IPS-15b (cell line): ENCODE data around the gene TPX2.

Experiments used
- H3K27me3 ChIP-seq: one replicate; pipeline ENCODE4 v1.6.1; 2013; ENCODE audit warnings: low read length; ENCODE audit not compliant: control insufficient read depth, insufficient read depth
- H3K36me3 ChIP-seq: one replicate; pipeline ENCODE4 v1.6.1; 2013; ENCODE audit warnings: low read length; ENCODE audit not compliant: control insufficient read depth, insufficient read depth
- H3K4me1 ChIP-seq: one replicate; pipeline ENCODE4 v1.6.1; 2013; ENCODE audit warnings: mild to moderate bottlenecking, low read length; ENCODE audit not compliant: control insufficient read depth, insufficient read depth
- H3K4me3 ChIP-seq: one replicate; pipeline ENCODE4 v1.5.1; 2013; ENCODE audit warnings: low read depth, low read length
- H3K9ac ChIP-seq: one replicate; pipeline ENCODE4 v1.6.1; 2013; ENCODE audit warnings: low read depth, mild to moderate bottlenecking, low read length
- H3K9me3 ChIP-seq: one replicate; pipeline ENCODE4 v1.6.1; 2013; ENCODE audit warnings: mild to moderate bottlenecking, low read length; ENCODE audit not compliant: control insufficient read depth, insufficient read depth

The TPX2 gene

DNA sequence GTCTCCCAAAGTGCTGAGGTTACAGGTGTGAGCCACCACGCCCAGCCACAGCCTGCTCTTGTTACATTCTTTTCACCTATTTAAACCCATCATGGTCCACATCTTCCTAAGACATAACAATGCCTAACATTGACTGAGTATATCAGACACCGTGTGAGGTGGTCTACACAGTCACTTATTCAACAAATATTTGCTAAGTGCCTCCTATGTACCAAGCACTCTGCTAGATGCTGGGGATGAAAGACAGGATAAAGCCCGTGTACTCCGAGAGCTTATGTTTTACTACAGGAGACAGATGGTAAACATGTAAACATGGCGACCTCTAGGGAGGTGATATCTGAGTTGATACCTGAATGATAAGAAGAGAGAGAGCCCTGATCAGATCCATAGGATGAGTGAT, 29.2 kb upstream of the TPX2 start:
- Histone ChIP-seq H3K36me3 (peaks cover 10% of the 10 kb centered on the region), H3K27me3 (no peaks in the 10 kb centered on the region), H3K9me3 (no peaks in the 10 kb centered on the region), H3K4me3 (no peak overlapping the region), H3K9ac (no peak overlapping the region), H3K4me1 (peaks cover 38% of the 10 kb centered on the region)

DNA sequence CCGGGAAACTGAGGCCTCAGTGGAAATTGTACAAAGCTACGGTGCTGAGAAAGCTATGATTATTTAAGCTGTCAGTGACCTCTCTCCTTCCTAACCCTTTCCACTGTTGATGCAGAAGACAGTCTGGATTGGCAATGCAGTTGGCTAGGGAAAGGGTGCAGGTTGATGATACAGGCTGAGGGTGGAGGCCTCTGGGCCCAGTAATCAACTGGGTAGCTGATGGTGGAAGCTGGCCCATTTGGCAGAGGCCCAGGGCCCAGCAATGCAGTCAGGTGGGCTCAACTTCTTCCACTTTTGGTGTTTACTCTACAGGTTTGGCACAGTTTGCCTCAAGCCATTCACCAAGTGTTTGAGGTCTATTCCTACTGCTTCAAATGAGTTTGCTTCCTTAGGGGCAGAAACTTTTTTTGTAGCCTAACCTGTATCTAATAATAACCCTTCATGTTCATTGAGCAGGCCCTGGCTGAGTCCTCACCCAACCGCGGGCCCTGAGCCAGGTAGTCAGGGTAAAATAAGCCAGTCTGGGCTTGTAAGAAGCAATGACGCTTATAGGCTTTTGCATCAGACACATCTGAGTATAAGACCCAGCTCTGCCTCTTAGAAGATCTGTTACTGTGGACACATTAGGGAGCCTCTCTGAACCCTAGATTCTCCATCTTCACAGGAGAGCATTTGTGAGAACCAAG, 28.5 kb upstream of the TPX2 start:
- Histone ChIP-seq H3K4me1 (peaks cover 37% of the 10 kb centered on the region), H3K36me3 (peaks cover 10% of the 10 kb centered on the region), H3K27me3 (no peaks in the 10 kb centered on the region), H3K4me3 (no peak overlapping the region), H3K9me3 (no peaks in the 10 kb centered on the region), H3K9ac (no peak overlapping the region)

DNA sequence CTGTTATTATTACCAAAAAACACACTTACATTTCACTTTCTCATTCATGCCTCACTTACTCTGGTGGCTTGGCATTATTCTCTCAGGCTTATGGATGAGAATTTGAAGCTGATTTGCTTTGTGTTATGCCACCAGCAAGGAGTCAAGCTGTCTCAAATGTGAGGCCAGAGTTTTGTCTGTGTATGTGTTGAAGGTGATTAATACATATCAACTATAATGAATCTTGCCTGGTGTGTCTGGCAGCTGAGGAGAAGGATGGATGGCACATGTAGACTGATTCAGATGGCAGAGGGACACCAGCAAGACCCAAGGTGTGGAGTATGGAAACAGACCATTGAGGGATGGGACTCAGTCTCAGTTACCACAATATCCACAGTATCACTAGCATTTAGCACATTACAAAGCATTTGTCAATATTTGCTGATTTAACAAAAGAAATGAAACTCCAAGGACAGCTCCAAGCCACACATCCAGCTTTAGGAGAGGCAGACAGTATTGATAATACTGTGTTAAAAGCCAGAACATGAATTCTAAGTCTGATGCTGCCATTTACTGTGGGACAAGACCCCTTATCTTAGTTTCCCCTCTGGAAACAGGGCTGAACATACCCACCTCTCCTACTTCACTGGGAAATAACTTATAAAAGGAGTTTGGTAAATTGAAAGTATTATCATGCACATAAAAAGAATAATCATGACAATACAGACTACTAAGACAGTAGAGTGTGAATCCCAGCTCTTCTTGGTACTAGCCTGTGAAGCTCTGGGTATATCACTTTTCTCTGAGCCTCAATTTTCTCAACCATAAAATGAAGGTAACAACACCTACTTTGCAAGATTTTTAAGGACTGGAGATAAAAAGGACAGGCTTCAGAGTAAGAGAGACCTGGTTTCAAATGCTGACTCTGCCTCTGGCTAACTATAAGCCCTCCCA, 27.6 kb upstream of the TPX2 start:
- Histone ChIP-seq H3K9me3 (no peaks in the 10 kb centered on the region), H3K27me3 (no peaks in the 10 kb centered on the region), H3K4me3 (no peak overlapping the region), H3K4me1 (peaks cover 39% of the 10 kb centered on the region), H3K9ac (no peak overlapping the region), H3K36me3 (peaks cover 10% of the 10 kb centered on the region)

DNA sequence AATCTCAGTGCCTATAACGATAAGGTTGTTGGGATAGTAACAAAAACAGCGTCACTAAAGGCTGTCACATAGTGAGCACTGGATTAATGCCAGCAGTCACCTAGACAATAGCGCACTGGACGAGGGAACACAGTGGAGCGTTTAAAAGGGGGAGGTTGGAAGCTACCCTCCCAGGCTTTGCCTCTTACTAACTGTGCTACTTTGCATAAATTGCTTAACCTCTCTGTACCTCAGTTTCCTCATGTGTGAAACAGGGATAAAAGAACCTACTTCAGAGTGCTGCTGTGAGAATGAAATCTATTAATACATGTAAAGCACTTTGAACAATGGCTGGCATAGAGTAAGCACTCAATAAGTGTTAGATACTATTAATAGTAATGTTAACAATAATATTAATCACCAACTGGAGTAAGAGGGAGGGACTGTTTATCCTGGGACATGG, 27.0 kb upstream of the TPX2 start:
- no peaks in the 10 kb centered on the region for H3K9me3 ChIP-seq
- no peak overlapping the region for H3K9ac ChIP-seq
- H3K36me3 ChIP-seq, result peaks cover 7% of the 10 kb centered on the region
- no peaks in the 10 kb centered on the region for H3K27me3 ChIP-seq
- H3K4me1 ChIP-seq, result peaks cover 45% of the 10 kb centered on the region
- no peak overlapping the region for H3K4me3 ChIP-seq

DNA sequence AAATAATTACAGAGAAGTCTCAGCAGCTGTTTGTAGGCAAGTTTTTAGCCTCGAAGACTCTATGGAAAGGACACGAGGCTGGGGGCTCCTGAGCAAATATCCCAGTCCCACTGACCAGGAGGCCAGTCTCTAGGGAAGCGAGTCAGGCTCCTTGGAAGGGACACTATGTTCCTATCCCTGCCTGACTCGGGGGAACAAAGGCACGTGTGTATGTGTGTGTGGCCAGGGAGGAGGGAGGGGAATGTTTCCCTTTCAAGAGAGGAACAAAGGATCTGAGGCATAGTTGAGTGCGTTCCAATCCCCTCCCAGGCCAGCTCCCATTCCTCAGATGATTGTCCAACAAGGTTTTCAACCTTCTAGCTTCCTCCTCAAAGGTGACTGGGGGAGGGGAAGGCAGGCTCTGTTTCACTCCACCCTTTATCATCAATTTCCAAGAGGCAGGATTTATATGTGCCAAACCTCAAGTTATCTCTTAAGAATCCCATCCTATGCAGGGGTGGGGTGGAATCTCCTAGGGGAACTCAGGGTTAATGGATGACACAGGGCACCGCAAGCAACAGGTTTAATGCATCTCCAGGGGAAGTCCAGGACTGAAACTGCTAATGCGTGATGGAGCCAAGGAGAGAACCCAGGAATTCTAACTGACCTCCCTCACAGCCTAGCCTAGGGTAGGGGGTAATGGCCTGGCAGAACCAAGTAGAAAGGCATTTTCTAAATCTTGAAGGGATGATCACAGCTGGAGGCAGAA, 26.4 kb upstream of the TPX2 start:
- peak overlapping the region; percentile 6 for H3K4me3 ChIP-seq
- peaks cover 48% of the 10 kb centered on the region for H3K4me1 ChIP-seq
- no peaks in the 10 kb centered on the region for H3K27me3 ChIP-seq
- peak overlapping the region; percentile 9 for H3K9ac ChIP-seq
- peaks cover 4% of the 10 kb centered on the region for H3K36me3 ChIP-seq
- no peaks in the 10 kb centered on the region for H3K9me3 ChIP-seq

DNA sequence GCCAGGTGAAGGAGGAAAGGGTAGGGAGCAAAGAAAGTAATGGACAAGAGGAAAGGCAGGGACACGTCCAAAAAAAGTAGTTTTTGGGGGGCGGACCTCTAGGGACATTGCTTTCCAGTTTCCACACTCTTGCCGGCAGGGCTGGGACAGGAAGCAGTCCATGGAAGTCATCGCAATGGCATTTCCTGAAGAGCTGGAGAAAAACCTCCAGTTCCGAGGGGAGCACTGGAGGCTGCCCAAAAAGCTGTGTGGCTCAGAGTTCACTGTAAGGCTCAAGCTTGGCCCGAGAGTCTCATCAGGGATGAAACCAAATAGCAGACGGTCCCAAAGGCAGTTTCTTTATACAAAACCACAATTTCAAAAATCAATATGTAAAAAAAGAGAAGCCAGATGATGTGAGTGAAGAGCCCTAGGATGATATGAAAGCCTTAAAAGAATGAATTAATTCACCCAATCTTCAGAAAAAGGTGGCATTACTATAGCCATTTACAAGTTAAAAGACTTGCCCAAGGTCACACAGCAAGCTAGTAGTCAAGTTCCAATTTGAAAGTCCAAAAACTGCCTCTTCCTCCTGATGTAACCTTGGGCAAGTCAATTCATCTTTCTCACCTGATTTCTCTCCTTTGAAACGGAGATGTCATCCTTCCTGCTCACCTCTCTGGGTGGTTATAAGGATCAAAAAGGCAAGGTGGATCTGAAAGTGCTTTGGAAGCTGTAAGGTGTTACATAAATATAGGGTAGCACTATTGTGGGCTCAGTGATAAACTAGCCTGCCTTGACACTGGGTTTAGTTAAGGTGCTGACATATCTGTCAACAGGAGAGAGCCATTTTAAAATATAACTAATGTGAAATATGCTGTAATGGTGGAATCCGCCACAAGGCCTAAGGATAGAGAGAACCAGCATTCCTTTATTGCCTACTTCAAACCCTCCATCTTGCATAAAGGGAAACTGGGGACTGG, 25.5 kb upstream of the TPX2 start:
- Histone ChIP-seq H3K9ac (peak overlapping the region; percentile 9), H3K27me3 (no peaks in the 10 kb centered on the region), H3K9me3 (no peaks in the 10 kb centered on the region), H3K4me3 (peak overlapping the region; percentile 6), H3K4me1 (peaks cover 46% of the 10 kb centered on the region), H3K36me3 (peaks cover 4% of the 10 kb centered on the region)

DNA sequence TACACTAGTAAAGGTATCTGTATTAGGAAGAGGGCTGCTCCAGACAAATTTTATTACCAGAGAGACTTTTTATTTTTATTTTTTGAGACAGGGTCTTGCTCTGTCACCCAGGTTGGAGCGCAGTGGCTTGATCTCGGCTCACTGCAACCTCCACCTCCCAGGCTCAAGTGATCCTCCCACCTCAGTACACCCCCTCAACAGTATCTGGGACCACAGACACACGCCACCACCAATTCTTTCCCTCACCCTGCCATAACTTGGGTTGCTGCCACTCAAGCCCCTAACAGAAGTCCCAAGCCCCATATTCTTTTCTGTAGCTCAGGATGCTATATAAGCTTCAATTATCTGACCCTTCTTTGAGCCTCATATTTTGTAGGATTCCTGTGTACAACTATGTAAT, 23.3 kb upstream of the TPX2 start:
- Histone ChIP-seq H3K4me3 (no peak overlapping the region), H3K4me1 (peaks cover 63% of the 10 kb centered on the region)

DNA sequence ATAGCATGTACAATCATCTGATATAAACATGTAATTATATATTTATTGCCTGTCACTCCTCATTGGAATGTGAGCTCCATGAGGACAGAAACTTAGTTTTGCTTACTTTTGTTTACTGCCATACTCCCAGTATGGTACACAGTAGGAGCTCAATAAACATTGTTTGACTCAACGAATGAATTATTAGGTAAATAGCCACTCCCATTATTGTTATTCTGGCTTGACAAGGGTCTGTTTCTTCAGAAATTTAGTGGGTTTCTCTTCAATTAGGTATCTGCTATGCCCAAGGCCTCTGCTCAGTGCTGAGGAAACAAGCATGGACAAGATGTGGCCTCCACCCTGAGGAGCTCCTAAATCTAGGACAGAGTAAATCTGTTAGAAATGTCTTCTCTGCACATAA, 22.7 kb upstream of the TPX2 start:
- Histone ChIP-seq H3K36me3 (peaks cover 10% of the 10 kb centered on the region), H3K9ac (no peak overlapping the region), H3K4me3 (no peak overlapping the region), H3K4me1 (peaks cover 66% of the 10 kb centered on the region), H3K9me3 (no peaks in the 10 kb centered on the region), H3K27me3 (no peaks in the 10 kb centered on the region)

More for the DNA sequence above, 23.3 kb upstream of the TPX2 start:
- no peaks in the 10 kb centered on the region for H3K9me3 ChIP-seq
- no peak overlapping the region for H3K9ac ChIP-seq
- H3K36me3 ChIP-seq, result peaks cover 12% of the 10 kb centered on the region
- H3K27me3 ChIP-seq, result no peaks in the 10 kb centered on the region

DNA sequence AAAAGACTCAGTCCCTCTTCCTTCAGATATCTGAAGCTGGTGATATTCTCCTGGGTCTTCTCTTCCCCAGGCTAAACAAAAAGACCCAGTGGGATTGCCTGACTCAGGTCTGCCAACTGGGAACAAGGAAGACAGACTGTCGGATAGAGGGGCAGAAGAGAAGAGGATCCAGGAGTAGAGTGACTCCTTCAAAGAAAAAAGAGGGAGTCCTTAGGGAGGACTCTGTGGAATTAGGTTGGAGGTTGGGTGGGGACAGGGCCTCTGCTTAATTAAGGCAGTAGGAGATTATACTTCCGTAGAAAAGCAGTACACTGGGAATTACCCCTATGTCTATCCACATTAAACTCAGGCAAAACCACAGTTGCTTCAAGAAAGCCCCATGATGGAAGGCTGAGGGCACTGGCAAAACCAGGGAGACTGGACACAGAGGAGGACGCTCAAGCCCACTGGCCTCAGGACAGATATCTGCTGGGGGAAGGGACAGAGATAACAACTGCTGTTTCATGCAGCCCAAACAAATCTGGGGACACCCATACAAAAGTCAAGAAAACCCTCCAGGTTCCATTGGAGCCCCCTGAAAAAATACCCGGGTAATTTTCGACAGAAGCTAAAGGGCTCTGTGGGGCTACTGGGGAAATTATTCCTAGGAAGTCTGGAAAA, 22.1 kb upstream of the TPX2 start:
- no peaks in the 10 kb centered on the region for H3K27me3 ChIP-seq
- peak overlapping the region; percentile 11 for H3K4me3 ChIP-seq
- H3K36me3 ChIP-seq, result peaks cover 8% of the 10 kb centered on the region
- no peak overlapping the region for H3K9ac ChIP-seq
- H3K9me3 ChIP-seq, result no peaks in the 10 kb centered on the region
- peaks cover 62% of the 10 kb centered on the region for H3K4me1 ChIP-seq

DNA sequence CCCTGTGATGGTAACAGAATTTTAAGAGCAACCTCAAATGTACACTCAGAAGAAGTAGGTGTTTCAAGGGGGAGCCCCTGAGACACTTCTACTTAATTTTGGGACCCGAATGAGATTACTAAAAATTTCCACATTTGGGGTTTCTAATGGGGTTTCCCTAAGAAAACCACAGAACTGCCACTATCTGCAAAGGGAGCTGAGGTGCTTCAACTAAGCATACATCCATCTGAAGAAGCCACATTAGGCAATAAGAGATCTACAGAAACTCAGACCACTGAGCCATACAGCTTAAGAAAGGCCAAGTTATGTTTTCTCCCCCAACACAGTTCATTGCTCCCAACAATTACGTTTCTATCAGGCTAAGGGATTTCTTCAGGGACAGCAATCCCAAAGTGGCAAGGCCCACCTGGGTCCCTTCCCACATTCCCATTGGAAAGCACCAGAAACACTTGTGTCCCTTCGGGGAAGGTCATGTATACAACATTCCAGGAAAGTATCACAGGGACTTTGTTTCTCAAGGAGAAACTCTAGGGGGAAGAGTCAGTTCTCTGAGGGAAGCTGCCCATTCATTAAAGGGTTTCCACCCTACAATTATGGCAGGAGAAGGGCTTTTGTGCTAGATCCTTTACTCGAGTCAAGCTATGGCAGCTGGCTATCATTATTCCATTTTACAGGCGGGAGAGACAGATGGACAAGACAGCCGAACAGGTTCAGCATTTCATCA, 21.4 kb upstream of the TPX2 start:
- Histone ChIP-seq H3K4me3 (no peak overlapping the region), H3K9me3 (no peaks in the 10 kb centered on the region), H3K36me3 (peaks cover 8% of the 10 kb centered on the region), H3K4me1 (peaks cover 55% of the 10 kb centered on the region), H3K9ac (no peak overlapping the region), H3K27me3 (no peaks in the 10 kb centered on the region)
